GM18909 (cell line): ENCODE data around the gene FBXO7.

Experiments
- ATAC-seq: cut with Tn5 transposase; IDR thresholded peaks from one replicate; pipeline ENCODE4 v1.9.1; 2021; ENCODE audit warnings: mild to moderate bottlenecking; ENCODE audit not compliant: unreplicated experiment, poor library complexity

FBXO7 gene

DNA sequence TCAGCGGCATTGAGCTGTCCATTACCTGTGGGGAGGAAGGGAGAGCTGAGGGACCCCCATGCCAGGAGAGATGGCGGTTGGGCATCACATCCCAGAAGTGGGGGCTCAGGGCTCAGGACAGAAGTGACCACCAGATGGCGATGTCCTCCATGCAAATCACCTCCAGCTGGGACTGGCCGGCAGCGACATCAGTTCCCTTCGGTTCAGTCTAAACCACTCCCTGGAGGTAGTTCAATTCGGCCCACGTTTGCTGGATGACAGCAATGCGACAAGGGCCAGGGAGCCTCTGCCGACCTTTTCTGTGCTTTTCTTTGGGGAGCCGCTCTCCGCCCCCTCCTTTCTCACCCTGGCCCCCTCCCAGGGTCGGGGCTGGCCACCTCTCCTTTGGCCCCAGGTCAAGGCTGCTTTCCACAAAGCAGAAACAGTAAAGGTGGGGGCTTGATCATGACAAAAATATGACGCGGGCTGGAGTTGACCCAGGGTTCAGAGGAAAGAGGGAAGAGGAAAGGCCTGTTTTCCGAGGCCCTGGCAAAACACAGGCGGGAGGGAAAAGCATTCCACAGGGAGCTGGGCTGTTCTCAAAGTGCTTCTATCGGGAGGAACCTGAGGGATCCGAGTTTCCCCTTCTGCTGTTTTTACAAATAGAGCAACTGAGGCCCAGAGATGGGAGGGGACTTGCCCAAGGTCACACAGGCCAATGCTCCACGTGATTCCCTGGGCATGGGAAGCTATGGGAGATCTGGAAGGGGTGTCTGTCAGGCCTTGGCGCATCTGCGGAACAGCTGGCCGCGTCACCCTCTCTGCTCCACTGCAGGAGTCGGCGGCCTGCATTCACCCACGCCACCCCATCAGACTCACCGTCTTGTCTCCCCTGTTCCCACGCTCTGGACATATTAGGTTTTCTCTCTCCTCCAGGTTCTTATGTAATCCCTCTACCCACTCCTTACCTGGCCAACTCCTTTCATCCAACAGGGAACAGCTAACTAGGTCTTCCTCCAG, 54.7 kb downstream of the FBXO7 start:
- ATAC-seq = no peak

DNA sequence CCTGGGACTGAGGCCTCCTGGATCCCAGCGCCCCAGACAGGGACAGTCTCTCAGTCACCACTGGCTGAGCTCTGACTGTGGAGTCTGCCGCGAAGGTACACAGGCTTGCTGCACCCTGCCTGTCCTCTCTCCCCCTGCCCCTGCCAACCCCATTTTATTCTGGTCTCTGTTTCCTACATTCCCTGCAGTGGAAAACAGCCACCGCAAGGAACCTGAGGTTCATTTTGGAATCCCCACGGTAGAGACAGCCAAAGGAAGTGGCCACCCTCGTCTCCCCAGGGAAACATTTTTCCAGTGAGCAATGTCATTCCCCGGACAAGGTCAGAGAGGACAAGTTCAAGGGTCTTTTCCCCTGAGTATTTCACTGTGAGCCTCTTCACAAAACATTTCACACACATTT, 56.6 kb downstream of the FBXO7 start:
- no peak for ATAC-seq

DNA sequence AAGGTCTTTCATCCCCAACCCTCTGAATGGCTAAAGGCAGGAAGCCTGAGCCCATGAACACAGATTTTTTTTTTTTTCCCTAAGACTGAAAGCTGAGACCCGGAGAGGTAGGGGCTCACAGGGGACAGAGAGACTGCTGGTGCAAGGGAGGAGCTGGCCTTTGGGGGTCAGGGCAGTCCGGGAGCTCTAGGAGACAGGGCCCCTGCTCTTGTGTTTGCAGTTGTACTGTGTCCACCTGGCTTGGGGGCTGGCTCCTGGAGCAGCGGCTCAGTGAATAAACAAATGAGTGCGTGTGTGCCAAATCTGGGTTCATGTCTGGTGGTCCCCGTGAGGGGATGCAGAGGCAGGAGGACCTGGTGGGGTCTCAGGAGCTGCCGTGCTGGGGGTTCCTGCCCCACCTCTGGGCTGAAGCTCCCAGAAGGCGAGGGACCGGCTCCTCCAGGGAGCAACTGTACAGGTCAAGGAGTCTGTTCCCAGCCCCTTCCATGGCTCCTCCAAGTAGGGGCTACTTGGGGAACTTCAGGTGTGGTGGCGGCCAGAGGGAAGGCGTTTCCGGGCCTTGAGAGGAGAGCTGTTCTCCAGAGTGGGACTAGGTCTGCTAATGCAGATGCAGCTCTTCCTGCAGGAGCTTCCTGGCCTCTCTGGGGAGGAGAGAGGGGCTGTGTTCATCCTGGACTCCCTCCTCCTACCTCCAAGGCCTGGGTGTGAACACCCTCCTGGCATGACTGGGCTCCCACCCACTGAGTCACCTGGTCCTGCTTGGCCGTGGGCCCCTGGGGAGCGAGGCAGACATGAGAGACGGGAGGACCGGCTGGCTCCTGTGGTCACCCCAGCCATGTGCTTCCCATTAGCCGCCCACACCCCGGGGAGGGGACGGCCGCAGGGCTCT, 57.6 kb downstream of the FBXO7 start:
- no peak for ATAC-seq

DNA sequence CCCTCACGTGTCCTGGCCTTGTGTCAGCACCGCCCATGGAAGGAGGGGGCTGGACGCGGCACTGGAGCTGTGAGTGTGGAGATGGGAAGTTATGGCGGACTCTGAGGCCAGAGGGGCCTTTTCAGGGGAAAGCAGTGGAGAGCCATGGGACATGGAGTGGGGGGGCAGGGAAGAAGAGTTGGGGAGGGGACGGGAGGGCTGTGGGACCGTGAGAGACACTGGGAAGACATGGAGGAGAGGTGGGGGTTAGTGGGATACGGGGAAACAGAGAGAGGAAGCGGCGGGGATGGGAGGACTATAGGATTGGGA, 58.2 kb downstream of the FBXO7 start:
- no peak for ATAC-seq

DNA sequence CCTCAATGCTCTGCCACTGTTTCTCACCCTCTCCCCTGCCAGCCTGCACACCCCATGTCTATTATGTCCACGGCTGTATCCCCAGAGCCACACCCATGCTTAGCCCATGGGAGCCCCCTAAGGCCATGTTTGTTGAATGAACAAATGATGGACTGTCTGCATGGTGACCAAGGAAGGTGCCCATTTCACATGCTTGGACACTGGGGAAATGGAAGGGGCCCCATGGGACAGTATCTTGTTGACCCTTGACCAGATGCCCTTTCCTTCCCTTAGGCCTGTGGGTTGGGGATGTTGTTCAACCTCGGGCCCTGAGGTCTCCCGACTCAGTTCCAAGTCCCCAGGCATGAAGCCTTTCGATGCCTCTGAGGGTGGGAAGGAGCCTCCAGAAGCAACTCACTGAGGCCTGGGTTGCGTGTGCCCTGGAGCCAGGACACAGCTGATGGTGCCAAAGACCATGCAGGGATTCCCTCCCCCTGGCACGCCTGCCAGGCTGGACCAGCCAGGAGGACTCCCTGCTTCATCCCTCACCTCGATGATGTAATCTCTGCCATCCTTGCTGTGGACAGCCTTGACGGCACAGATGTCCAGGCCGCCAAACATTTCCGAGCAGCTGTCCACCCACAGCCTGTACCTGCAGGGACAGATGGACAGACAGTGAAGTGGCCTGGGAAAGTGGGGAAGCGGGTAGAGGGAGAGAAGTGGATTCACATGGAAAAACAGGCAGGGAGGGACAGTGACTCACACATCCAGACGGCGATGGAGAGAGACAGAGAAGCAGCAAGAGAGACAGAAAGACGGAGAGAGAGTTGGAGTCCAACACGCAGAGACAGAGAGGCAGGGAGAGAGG, 58.9 kb downstream of the FBXO7 start:
- ATAC-seq = no peak

DNA sequence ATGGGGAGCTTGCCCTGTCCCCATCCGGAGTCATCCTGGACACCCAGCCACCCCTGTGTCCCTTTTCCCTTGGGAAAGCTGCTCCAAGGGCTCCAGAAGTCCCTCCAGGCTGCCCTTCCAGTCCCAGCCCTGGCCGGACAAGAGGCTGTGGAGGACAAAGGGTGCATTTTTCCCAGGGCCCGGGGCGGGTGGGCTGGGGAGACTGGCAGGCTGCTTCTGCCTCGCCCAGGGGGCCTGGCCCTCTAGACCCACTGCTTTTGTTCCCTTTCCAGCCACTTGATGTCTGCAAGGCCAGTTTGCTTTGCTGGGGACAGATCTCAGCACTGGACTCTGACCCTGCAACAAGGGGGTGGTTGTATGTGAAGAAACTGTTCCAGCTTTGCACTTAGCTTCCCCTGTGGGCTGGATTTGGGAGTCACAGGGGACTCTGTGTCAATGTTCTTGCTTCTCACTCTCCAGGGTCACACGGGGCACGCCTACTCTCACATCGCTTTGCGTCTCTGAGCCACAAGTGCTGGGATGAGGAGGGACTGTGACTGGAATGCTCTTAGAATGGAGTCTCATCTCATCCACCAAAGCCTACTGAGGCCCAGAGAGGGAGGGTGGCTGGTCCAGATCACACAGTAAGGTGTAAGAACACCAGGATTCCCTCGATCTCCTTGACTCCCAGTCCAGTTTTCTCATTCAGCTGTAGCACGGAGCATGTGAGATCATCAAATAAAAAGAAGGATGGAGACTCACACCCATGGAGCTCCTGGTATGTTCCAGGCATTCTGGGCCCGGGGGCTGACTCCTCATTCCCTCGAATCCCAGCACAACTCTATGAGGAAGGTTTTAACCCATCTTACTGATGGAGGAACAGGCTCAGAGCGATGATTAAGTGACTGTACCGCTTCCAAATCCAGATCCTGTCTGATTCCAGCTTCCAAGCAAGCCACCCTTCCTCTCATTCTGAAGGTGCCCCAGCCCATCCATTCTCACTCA, 59.9 kb downstream of the FBXO7 start:
- no peak for ATAC-seq

DNA sequence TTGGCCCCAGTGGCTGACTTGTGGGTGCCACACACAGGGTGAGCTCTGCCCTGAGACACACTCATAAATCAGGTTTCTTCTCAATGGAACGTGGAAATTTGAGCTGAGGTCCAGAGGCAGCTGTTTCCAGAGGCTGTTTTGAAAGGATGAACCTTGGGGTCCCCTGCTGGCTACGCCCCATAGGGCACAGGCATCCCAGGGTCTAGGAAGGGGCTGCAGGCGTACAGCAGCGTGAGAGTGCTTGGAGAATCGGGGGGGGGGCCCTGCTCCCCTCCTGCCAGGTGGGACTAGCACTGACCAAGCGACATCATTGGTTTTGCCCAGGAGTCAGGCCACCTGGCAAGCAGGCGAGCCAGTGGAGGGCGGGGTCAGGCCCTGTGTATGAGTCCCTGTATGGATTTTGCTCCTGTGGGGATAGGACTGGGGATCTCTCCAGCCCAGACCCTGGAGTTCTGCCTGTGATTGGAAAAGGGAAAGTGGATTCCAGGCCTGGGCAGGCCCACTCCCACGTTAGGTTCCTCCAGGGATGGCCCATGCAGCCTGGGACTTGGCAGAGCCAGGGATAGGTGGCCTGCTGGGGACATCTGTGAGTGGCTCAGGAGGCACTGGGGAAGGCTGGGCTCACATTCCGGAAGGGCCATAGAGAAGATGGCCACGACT, 61.0 kb downstream of the FBXO7 start:
- no peak for ATAC-seq

DNA sequence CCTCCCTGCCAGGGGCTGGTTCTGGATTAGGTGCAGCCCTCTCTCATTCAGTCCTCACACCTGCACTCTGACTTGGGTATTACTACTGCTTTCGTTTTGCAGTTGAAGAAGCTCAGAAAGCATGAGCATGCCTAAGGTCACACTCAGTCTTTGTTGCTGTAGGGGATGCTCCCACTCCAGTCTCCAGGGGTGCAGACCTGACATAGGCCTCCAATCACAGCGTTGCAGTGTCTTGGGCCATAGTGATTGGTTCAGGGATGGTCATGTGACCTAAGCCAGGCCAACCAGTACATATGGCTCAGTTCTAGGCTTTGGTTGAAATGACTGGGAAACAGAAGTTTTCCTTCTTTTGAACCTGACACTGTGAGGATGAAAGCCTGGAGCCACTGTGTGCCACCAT, 61.7 kb downstream of the FBXO7 start:
- no peak for ATAC-seq

DNA sequence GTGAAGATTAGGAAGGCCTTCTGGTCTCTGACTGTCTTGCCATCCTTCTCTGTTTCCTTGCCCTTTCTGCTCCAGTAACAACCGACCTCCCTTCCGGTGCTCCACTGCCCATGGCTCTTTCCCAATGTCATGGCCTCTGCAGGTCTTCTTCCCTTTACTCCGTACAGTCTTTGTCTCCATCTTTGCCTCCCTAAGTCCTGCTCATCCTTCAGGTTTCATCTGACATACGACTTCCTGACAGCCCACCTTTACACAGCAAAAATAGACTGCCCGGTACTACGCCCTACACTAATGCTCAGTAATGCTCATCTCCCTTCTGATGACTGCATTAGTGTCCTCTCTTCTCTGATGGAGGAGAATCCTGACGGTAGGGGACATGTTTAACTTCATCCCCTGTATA, 63.9 kb downstream of the FBXO7 start:
- ATAC-seq = no peak

DNA sequence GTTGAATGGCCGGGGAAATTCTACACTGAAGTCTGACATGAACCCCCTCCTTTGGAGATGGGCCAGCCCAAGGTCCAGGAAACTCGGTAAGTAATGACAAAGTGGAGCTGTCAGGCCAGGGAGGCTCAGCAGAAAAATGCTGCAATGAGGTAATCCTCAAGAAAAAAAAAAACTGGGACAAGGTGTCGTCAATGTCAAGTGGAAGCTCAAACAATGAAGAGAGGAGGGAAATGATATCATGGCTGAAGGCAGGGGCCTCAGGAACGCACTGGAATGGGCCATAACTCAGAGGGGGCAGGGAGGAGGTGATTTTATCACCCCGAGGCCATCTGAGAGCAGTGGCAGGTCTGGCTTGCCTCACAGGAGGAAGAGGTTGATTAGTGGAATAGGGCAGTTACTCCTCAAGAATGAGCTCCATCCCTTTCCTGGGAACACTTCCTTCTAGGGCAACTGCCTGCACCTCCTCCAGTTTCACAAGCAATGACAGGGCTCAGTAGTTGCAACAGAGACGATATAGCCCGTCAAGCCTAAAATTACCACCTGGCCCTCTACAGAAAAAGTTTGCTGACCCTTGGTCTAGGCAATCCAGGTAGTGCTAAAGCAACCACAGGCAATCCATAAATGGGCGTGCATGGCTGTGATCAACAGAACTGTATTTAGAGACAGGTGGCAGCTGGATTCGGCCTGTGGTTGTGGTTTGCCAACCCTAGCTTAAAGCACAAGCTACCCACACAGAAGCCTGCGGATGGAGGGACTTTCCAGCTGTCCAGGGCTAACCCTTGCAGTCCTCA, 65.2 kb downstream of the FBXO7 start:
- ATAC-seq = no peak

DNA sequence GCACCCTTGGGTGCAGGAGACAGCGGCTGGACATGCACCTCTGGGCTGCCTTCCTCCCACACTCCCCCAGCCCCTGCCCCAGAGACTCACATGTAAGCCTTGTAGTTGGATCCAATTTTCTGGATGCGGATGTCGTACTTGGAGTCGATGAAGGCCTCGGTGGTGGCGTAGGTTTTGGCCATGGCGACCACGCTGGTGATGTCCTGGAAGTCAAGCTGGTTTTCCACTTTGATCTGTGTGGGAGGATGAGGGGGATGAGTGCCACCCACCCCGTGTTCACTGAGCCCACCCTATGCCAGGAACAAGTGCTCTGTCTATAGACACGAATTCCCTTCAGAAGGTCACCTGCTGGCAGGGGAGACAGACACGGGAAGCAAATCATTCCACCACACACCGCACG, 66.9 kb downstream of the FBXO7 start:
- no peak for ATAC-seq

DNA sequence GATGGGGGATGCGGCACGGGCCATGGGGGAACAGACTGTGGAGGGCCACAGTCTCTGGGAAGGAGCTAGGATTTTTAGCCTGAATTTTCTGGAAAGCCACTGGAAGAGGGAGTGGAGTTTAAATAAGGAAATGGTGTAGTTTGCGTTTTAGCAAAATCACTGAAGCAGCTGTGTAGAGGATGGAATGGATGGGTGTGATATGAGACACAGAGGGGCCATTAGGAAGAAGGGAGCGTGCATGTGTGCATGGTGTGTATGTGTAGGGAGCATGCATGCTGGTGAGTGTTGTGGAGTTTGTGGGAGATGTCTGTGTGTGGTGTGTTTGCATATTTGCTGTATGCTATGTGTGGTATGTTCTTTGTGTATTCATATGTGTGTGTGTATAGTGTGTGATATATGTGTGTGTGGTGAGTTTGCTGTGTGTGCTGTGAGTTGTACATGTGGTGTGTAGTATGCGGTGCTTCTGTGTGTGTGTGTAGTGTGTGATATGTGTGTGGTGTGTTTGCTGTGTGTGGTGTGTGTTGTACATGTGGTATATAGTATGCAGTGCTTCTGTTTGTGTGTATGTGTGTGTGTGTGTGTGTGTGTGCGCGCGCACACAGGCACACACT, 67.6 kb downstream of the FBXO7 start:
- no peak for ATAC-seq

DNA sequence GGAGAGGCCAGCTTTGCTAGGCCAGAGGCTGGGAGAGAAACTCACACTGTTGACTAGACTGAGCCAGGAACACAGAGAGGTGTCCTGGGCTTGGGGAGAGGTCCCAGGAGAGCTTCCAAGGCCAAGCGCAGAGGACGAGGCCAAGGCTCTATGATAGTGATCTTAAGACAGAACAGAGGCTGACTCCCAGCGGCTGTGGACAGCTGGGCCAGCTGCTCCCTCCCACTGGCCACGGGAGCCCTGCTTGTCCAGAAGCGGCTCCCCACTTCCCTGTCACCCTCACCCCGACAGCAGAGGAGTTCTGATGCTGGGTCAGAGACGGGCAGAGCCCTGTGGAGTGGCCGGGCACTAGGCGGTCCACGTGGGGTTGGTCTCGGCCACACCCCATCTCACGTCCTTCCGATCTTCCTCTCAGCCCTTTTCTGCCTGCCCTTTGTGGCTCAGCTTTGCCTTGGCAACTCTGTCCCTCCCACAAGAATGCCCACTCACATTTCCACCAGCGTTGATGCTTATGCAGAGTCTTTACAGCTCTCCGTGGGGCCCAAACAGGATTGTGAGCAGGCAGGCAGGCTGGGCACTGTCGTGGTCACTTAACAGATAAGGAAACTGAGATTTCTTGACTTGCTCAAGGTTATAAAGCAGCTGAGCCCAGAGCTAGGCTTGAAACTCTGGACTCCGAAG, 68.2 kb downstream of the FBXO7 start:
- ATAC-seq = no peak

DNA sequence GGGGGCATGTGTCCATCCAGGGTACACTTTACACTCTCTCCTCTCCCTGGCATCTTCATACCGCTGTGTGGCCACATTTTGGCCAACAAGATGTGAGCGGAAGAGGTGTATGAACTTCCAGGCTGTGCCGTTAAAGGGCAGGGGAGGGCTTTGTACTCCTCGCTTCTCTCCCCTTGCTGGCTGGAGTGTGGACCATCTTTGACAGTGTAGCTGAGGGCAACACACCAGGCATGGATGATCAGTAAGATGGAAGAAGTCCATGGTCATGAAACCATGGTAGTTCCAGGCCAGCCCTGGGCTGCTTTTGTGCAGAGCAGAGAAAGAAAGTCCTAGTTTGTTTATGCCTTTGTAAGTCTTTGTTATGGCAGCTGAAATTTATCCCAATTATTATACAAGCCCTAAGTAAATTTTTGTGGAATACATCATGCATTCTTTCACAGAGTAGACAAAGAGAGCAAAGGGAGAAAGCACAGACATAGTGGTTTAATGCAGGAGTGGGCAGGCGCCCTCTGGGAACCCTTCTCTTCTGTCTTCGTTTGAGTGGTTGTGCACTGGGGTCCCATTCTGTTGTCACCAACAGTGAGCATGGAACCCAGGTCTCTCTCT, 70.4 kb downstream of the FBXO7 start:
- no peak for ATAC-seq

DNA sequence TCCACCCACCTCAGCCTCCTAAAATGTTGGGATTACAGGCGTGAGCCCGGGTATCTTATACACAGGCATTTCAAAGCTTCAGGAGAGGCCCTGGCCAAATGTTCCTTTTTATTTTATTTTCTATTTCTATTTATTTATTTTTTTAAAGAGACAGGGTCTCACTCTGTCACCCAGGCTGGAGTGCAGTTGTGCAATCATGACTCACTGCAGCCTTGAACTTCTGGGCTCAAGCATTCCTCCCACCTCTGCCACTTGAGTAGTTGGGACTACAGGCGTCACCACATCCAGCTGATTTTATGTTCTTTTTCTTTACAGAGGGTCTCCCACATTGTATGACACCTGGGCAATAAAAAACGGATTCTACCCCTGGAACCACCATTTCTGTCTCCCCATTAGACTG, 71.2 kb downstream of the FBXO7 start:
- ATAC-seq = no peak

DNA sequence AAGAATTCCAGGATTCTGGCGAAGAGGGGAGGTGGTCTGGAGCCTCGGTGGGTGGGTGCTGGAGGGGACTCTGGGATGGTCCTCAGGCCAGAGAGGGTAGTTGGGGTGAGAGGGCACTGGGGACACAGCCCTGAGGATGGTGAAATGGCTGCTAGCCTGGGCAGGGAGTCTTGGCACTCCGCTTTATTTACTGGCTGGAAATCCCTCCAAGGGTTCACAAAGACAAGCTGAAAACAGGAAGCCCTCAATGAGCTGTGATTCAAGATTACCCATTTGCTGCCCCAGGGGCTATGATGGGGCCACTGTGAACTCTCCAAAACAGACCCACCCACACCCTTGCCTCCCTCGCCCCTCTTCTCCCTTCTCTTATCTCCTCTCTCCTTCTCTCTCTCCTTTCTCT, 71.9 kb downstream of the FBXO7 start:
- no peak for ATAC-seq

DNA sequence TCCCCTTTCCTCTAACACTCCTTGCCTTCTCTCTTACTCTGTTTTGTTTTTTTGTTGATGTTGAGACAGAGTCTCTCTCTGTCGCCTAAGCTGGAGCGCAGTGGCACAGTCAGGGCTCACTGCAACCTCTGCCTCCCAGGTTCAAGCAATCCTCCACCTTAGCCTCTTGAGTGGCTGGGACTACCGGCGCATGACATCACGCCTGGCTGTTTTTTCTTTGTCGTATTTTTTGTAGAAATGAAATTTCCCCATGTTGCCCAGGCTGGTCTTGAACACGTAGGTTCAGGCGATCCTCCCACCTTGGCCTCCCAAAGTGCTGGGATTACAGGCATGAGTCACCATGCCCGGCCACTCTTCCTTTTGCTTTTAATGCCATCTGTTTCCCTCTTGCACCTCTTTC, 72.3 kb downstream of the FBXO7 start:
- ATAC-seq = no peak
